K562 (cell line): ENCODE results near the gene UNKL. TPM values are rescaled to one million over a fixed set of nuclear protein-coding genes. Genes with fewer than 3 reads are reported as not detected.
A peak's percentile ranks its signal among the peaks of the same experiment; 100 is the strongest.

Experiments used
- CTBP1 ChIP-seq: fragments of 450-650 bp; IDR thresholded peaks from 2 replicates; pipeline ENCODE4 v1.6.1; 2016; ENCODE audit warnings: borderline replicate concordance
- ERF ChIP-seq: fragments of 450-650 bp; formaldehyde crosslinking; IDR thresholded peaks from 2 replicates; pipeline ENCODE4 v1.4.0; 2020; ENCODE audit warnings: mild to moderate bottlenecking, mixed read lengths
- ETS2 ChIP-seq: IDR thresholded peaks from 2 replicates; pipeline ENCODE4 v1.6.1; 2016; ENCODE audit warnings: borderline replicate concordance, missing genetic modification characterization, mild to moderate bottlenecking, moderate library complexity, missing compliant biosample characterization; ENCODE audit not compliant: poor library complexity, severe bottlenecking
- ETV1 ChIP-seq: fragments of 450-650 bp; conservative IDR thresholded peaks from 2 replicates; pipeline ENCODE4 v1.6.1; 2016; ENCODE audit warnings: missing genetic modification characterization, control low read depth, low read depth, missing compliant biosample characterization
- GATAD2A ChIP-seq: fragments of 450-650 bp; IDR thresholded peaks from 2 replicates; pipeline ENCODE4 v1.6.1; 2017
- KDM2B ChIP-seq: fragments of 250-450 bp; sonication (Bioruptor Pico); IDR thresholded peaks from 2 replicates; pipeline ENCODE4 v1.8.0; 2021; ENCODE audit warnings: mild to moderate bottlenecking, moderate library complexity
- L3MBTL2 ChIP-seq: fragments of 450-650 bp; IDR thresholded peaks from 2 replicates; pipeline ENCODE4 v1.6.1; 2016; ENCODE audit warnings: mild to moderate bottlenecking, moderate library complexity
- MAFF ChIP-seq: IDR thresholded peaks from 2 replicates; pipeline ENCODE4 v1.6.1; 2012; ENCODE audit warnings: low read length, improper control_type of control experiment
- MAFG ChIP-seq: fragments of 450-650 bp; conservative IDR thresholded peaks from 2 replicates; pipeline ENCODE4 v1.6.1; 2016; ENCODE audit warnings: missing genetic modification characterization, missing compliant biosample characterization
- MEF2A ChIP-seq: IDR thresholded peaks from 2 replicates; pipeline ENCODE4 v1.6.1; 2011; ENCODE audit warnings: low read depth, mild to moderate bottlenecking, low read length, moderate library complexity; ENCODE audit not compliant: control insufficient read depth
- NFE2L1 ChIP-seq: fragments of 450-650 bp; IDR thresholded peaks from 2 replicates; pipeline ENCODE4 v1.6.1; 2016; ENCODE audit warnings: missing genetic modification characterization, low read depth, mild to moderate bottlenecking, missing compliant biosample characterization, moderate library complexity, borderline replicate concordance
- OTX1 ChIP-seq: fragments of 450-650 bp; formaldehyde crosslinking; IDR thresholded peaks from 2 replicates; pipeline ENCODE4 v1.4.0; 2022; ENCODE audit warnings: mild to moderate bottlenecking
- POLR3G ChIP-seq: IDR thresholded peaks from 2 replicates; pipeline ENCODE4 v1.6.1; 2011; ENCODE audit not compliant: insufficient read length, insufficient replicate concordance; ENCODE audit errors: extremely low read depth
- RBM39 ChIP-seq: fragments of 200-400 bp; formaldehyde crosslinking; optimal IDR thresholded peaks from 2 replicates; pipeline ENCODE3; 2018; ENCODE audit warnings: low read depth, low read length
- RHOXF2B ChIP-seq: fragments of 250-450 bp; sonication (Bioruptor Pico); conservative IDR thresholded peaks from 2 replicates; pipeline ENCODE4 v1.5.1; 2021
- SAP30 ChIP-seq: fragments of 200-600 bp; sonication (generic); IDR thresholded peaks from 2 replicates; pipeline ENCODE4 v1.6.1; 2012; ENCODE audit warnings: borderline replicate concordance, low read depth, mild to moderate bottlenecking, moderate library complexity, low read length, control low read depth, inconsistent platforms; ENCODE audit not compliant: insufficient read depth, poor library complexity, severe bottlenecking
- SNRNP70 ChIP-seq: fragments of 200-400 bp; formaldehyde crosslinking; optimal IDR thresholded peaks from 2 replicates; pipeline ENCODE3; 2017; ENCODE audit warnings: low read depth, low read length
- YY1 ChIP-seq, 3 experiments: IDR thresholded peaks; 2 replicates each; pipeline ENCODE4 v1.6.1; 2011; ENCODE audit warnings: low read length in 2 of 3, mild to moderate bottlenecking in 2 of 3, moderate library complexity in 2 of 3, borderline replicate concordance in 1 of 3, control low read depth in 1 of 3, low read depth in 1 of 3; ENCODE audit not compliant: insufficient read depth in 3 of 3, insufficient replicate concordance in 2 of 3, control insufficient read depth in 1 of 3, insufficient read length in 1 of 3; ENCODE audit errors: extremely low read depth in 1 of 3
- ZBTB2 ChIP-seq: fragments of 450-650 bp; IDR thresholded peaks from 2 replicates; pipeline ENCODE4 v1.6.1; 2016; ENCODE audit warnings: antibody characterized with exemption
- ZEB2 ChIP-seq: fragments of 450-650 bp; IDR thresholded peaks from 2 replicates; pipeline ENCODE4 v1.6.1; 2016
- ZNF146 ChIP-seq: IDR thresholded peaks from one replicate; pipeline ENCODE4 v1.6.1; 2018; ENCODE audit warnings: missing compliant biosample characterization; ENCODE audit not compliant: unreplicated experiment
- ZNF586 ChIP-seq: fragments of 450-650 bp; formaldehyde crosslinking; conservative IDR thresholded peaks from 2 replicates; pipeline ENCODE4 v1.4.0; 2020; ENCODE audit warnings: mild to moderate bottlenecking, moderate library complexity
- ZNF695 ChIP-seq: fragments of 450-650 bp; formaldehyde crosslinking; IDR thresholded peaks from 2 replicates; pipeline ENCODE4 v1.4.0; 2020; ENCODE audit warnings: mild to moderate bottlenecking, moderate library complexity
- ZNF77 ChIP-seq: fragments of 250-450 bp; sonication (Bioruptor Pico); IDR thresholded peaks from 2 replicates; pipeline ENCODE4 v1.5.0; 2020
- polyA plus RNA-seq, 8 experiments: library from polyadenylated mRNA; depleted of rRNA in 4 of 8; stranded (reverse) in 5 of 8; unstranded in 3 of 8; fragments of >200 nt; fragmentation: Nextera tagmentation in 2 of 8; fragmentation: Illumina TruSeq in 1 of 8; extraction: Ambion mirVana in 2 of 8; extraction: Trizol in 1 of 8; gene quantifications; 2 replicates each; pipeline versions ENCODE4 v1.2.1 to v1.2.3, GENCODE V29; 2011 to 2014; ENCODE audit warnings: inconsistent platforms in 1 of 8, missing spikeins in 1 of 8
- total RNA-seq, 7 experiments: library from RNA; depleted of rRNA in 6 of 7; stranded (reverse); fragments of >200 nt in 6 of 7; fragmentation: Illumina TruSeq in 2 of 7; extraction: Trizol in 2 of 7; gene quantifications; 2 replicates each; pipeline versions ENCODE4 v1.2.1 to v1.2.3, GENCODE V29; 2011 to 2021; ENCODE audit warnings: low replicate concordance in 1 of 7
- TF ChIP-seq, protein P1 (sequence below), 2 experiments: fragments of 450-650 bp; conservative IDR thresholded peaks; 2 replicates each; pipeline ENCODE4 v1.6.1; 2017; ENCODE audit warnings: mild to moderate bottlenecking in 2 of 2, moderate library complexity in 2 of 2
- TF ChIP-seq, protein P2 (sequence below): fragments of 450-650 bp; IDR thresholded peaks from 2 replicates; pipeline ENCODE4 v1.6.1; 2014; ENCODE audit warnings: low read depth, mild to moderate bottlenecking, moderate library complexity, borderline replicate concordance

The UNKL gene
- total and polyA plus RNA-seq, 9 of the 15 experiments (the other 6 are each of a cell fraction or from before 2014, with no cell fraction given), result 0.37 to 30.2 (median 5.1) TPM

DNA sequence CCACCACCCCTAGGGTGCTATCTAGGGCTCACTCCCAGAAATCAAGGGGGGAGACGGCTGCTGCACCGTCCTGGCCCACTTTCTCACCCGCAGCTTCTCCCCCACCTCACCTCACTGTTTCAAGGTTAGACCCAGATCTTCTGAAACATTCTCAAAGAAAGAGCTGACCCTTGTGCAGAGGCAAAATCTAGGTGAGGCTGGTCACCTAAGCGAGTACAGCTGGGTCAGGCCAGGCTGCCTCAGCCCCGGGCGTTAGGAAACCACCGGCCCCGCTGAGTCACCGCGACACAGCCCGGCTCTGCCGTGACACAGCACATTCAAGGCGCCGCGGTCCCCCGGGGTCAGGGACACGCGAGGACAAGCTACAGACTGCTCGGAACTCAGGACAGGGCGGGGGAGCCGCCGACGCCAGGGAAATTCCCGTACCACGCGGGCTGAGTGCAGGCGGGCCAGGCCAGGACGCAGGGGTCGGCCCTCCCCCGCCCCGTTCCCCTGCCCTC is 35.6 kb downstream of the UNKL start (continued):
- TF ChIP-seq MAFG (tag) (peak; percentile 99), ZNF695 (CRISPR knock-in tag) (no peak), ZNF586 (CRISPR knock-in tag) (no peak), ERF (no peak; the same call in 1 of the 2 replicates), MAFF (peak; percentile 67; the same call in 1 of the 2 replicates), GATAD2A (no peak; the same call in 1 of the 2 replicates), ZEB2 (peak; percentile 61; the same call in 1 of the 2 replicates), KDM2B (no peak), ETS2 (no peak), ZNF146 (no peak), ZBTB2 (peak; percentile 91), RBM39 (no peak), SAP30 (peak; percentile 78), NFE2L1 (tag) (peak; percentile 89), POLR3G (no peak), CTBP1 (peak; percentile 50), RHOXF2B (CRISPR knock-in tag) (no peak), ZNF77 (CRISPR knock-in tag) (no peak), YY1 (IDR thresholded peaks at IDR 0.05; ENCODE audit: borderline replicate concordance in 1 of 3, control insufficient read depth in 1 of 3, extremely low read depth in 1 of 3, insufficient read depth in 3 of 3, insufficient read length in 1 of 3, insufficient replicate concordance in 2 of 3, low read depth in 1 of 3, low read length in 2 of 3) (peak in 1 of 3 experiments; percentile 29), MEF2A (no peak), OTX1 (no peak), ETV1 (peak; percentile 47), L3MBTL2 (no peak), SNRNP70 (no peak)
- TF ChIP-seq, protein P1, sequence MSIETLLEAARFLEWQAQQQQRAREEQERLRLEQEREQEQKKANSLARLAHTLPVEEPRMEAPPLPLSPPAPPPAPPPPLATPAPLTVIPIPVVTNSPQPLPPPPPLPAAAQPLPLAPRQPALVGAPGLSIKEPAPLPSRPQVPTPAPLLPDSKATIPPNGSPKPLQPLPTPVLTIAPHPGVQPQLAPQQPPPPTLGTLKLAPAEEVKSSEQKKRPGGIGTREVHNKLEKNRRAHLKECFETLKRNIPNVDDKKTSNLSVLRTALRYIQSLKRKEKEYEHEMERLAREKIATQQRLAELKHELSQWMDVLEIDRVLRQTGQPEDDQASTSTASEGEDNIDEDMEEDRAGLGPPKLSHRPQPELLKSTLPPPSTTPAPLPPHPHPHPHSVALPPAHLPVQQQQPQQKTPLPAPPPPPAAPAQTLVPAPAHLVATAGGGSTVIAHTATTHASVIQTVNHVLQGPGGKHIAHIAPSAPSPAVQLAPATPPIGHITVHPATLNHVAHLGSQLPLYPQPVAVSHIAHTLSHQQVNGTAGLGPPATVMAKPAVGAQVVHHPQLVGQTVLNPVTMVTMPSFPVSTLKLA (conservative IDR thresholded peaks at IDR 0.05), result peak; percentile 71 to 86
- TF ChIP-seq, protein P2, sequence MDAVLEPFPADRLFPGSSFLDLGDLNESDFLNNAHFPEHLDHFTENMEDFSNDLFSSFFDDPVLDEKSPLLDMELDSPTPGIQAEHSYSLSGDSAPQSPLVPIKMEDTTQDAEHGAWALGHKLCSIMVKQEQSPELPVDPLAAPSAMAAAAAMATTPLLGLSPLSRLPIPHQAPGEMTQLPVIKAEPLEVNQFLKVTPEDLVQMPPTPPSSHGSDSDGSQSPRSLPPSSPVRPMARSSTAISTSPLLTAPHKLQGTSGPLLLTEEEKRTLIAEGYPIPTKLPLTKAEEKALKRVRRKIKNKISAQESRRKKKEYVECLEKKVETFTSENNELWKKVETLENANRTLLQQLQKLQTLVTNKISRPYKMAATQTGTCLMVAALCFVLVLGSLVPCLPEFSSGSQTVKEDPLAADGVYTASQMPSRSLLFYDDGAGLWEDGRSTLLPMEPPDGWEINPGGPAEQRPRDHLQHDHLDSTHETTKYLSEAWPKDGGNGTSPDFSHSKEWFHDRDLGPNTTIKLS, result no peak
